DMS 273 (cell line): ENCODE results near the gene MYO5B.
A peak's percentile ranks its signal among the peaks of the same experiment; 100 is the strongest.

ENCODE experiments used
- DNase-seq: peaks from one replicate; lab custom pipeline; 2025; ENCODE audit not compliant: unreplicated experiment; lab: John Stamatoyannopoulos, UW

MYO5B gene

GRCh38 chr18:50189160-50189559 lies 5.8 kb downstream of the MYO5B start:
- DNase-seq: no peak

DNA sequence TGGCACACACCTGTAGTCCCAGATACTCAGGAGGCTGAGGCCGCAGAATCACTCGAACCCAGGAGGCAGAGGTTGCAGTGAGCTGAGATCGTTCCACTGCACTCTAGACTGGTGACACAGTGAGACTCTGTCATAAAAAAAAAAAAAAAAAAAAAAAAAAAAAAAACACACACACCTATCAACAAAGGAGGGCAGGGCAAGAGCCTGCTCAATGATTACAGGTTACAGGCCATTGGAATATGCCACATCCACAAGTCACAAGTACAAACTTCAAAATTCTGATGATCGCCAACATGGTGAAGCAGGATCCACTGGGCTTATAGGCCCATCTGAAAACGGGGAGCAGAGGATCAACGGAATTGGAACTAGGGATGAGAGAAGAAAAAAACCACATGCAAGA lies 6.3 kb downstream of the MYO5B start:
- DNase-seq: no peak

DNA sequence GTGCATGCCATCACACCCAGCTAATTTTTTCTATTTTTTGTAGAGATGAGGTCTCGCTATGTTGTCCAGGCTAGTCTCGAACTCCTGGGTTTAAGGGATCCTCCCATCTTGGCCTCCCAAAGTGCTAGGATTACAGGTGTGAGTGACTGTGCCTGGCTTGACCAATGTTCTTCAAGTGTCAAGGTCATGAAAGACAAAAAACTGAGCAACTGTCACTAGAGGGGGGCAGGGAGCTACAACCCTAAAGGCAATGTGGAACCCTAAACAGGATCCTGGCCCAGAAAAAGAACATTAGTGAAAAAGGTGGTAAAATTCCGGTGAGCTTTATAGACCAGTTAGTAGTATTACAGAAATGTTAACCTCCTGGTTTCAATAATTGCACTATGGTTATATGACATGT lies 7.3 kb downstream of the MYO5B start:
- DNase-seq: no peak

DNA sequence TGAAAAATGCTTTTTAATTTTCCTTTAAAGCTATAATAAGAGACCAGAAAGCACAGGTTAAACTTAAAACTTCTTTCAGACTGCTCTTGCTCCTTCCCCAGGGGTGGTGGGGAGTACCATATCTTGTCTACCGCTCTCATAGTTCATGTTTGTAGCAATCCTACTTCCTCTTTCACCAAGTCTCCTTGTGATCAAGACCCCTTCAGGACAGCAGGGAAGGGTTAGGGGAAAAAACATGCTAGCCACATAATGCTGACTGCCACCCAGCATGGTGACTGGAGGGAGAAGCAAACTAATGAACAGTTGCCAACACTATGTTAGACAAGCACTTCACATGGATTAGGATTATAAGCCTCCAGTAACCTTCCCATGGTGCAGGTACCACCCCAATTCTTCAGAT lies 8.6 kb downstream of the MYO5B start:
- DNase-seq: no peak

DNA sequence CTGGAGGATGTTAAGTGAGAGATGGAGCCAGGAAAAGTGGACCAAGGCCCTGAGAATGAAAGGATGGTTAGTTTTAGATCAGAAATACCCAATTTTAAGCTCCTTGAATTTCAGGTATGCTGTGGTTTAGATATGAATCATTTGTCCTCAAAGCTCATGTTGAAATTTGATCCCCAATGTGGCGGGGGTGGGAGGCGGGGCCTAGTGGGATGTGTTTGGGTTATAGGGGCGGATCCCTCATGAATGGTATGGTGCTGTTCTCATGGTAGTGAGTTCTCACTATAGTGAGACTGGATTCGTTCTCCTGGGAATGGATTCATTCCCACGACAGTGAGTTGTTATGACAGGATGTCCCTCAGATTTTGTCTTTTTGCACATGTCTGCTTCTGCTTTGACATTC lies 11.4 kb downstream of the MYO5B start:
- DNase-seq: peak; percentile 3

DNA sequence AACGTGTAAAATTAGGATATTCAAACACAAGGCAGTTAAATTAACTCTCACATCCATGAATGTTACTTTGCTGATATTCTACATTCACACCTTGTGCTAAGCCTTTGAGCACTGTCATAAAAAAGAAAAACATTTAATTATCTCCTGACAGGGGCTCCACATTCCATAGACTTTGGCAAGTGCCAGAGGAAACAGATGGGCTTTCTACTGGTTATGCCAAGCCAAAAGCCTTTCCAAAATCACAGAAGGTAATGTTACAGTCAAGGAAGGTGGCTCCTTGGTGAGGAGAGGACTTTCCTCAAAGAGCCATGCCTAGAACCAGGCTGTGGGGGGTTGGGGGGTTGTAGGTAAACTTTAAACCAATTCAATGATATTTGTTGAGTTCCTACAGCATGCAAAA lies 12.4 kb downstream of the MYO5B start:
- DNase-seq: peak; percentile 44

DNA sequence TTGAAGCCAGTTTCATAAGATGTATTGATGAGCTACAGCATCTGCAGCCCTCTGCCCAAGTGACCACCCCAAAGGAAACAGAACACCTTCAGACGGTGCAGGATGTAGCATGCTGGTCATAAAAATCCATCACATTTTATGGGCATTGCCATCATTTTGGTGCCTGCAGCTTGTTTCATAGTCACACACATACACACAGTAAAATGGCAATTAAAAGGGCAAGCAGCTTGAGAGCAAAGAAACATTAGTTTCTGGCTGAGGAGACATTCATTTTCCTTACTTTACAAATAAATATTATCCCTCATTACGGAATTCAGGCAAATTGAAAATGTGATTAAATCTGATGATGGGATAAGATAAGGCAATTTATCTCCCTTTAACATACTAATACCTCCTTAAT lies 13.4 kb downstream of the MYO5B start:
- no peak for DNase-seq

DNA sequence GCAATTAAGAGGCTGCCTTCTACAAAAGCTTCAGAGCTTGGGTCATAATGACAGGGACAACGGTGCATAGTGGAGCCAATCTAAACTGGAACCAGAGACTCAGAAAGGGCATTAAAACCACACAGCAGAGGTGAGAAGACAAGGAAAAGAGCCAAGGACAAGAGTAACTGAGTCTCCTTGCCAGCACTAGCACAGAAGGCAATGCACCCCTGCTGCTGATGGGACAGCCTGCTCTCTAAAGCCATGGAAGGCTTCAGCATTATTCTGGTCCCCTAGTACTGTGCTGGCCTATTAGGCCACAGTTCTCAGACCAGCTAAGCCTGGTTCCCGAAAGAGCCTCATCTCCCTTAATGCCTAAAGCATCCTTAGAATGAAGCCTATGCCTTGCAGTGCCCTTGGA lies 15.5 kb downstream of the MYO5B start:
- DNase-seq: no peak

DNA sequence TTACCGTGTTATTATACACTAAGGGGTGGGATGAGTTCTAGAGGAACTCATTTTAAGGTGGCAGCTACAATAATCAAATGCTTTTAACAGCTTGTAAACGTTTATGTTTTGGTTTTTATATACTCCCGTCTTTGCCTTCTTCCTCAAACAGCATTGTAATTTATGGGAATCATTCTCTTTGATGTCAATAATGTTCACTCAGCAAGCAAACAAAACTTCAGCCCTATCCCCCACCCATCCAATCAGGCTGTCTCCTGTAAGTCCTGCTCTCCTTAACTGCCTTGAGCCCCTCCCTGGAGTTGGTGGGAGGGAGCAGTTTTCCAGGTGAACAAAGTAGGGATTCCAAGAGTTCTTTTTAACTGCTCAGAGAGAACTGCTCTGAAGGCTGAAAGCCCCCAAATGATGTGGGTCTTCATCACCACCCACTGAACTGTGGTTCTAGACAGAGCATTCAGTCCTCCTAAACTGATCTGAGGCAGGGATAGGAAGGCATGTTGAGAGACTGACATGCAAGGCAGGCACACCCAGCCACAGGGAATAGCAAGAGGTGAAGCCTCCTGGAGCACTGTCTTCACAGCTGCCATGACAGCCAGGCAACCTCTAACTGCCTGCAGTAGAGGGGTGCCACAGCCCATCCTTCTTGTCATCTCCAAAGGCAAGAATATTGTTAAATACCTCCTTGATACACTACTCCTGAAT lies 17.5 kb downstream of the MYO5B start:
- DNase-seq: no peak

DNA sequence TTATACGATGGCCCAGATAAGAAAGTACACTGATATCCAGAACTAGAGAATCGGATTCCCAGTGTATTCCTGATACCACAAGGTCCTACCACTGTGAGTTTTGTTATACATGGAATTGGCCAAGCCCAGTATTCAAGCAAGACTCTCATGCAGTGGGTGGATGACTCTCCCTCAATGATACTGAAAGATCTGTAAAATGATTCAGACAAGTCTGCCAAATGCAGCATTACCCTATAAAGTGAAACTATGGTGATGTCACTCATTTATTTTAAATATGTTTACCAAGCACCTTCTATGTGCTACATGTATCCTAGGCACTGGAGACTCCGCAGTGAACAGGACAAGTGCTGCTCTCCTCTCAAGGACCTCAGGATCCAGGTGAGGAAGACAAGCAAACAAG lies 22.6 kb downstream of the MYO5B start:
- DNase-seq: no peak

GRCh38 chr18:50171406-50171805 lies 23.5 kb downstream of the MYO5B start:
- DNase-seq: no peak

- DNase-seq: no peak
Measured at GRCh38 chr18:50170004-50170403, 24.9 kb downstream of the MYO5B start.

GRCh38 chr18:50169149-50169548 lies 25.8 kb downstream of the MYO5B start:
- DNase-seq: no peak

DNA sequence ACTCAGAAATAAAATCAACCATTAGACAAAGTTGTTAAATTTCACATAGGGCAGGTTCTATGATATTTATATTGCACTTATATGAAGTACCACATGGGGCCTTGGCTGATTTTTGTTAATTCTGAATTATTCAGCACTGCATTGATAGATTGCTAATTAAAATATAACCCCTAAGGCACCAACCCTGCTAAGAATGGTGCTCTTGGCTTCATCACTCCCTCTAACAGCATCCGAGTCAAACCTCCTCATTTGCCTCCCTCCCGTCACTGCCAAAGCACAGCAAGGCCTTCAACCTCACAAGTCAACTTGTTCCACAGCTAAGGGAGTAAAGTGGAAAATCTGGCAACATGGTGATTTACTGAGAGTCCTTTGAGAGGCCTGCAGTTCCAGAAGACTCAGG lies 27.0 kb downstream of the MYO5B start:
- DNase-seq: no peak

DNA sequence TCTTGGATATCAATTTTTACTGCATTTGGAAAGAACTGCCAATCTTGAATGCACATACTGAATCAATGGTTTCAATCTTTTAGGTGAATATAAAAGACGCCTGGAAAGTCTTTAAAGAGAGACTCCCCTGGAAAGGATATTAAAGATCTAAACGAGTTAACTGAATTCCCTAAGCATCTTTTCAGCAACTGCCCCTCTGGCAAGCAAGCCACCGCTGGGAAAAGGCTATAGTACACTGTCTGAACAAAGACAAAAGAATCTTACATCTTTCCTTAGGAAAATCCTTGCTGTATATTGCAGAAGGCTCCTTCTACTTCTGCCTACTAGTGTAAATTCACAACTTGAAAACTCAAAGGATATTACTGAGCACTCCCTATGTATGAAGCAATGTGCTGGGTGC lies 28.0 kb downstream of the MYO5B start:
- DNase-seq: no peak

- DNase-seq: no peak
Measured at GRCh38 chr18:50163505-50163904, 31.4 kb downstream of the MYO5B start.

DNA sequence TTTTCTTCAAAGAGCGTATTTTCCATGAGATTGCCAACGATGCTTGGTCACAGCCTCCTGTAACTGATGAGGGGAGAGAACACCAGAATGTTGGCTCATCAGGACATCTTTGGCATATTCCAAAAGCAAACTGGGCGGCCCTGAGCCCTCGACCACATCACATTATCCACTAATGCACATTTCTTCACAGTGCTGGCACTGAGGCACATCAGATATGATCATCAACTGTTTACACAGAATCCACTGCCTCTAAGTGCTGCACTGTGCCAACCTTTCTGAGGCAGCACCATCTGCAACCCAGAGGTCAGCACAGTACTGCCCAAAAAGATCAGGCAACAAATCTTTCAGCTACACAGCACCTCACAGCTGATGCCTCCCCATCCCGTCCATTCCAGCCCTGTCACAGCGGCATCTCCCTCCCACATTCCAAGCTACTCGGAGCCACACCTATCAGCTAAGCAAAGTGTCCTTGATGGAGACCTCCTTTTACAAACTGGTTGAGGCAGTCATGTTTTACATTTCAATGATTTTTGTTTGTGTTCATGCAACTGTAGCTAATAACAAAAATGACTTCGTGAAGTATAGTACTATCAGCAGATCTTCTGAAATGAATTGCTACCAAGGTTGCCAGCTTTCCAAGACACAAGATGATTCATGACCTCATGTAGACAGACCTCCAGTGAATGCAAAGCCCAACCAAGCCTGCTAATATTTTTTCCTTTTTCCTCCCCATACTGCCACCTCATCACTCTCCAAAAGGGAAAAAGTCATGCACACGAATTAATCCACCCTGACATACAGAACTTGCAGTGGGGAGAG lies 32.3 kb downstream of the MYO5B start:
- no peak for DNase-seq

- DNase-seq: peak; percentile 6
Measured at GRCh38 chr18:50161597-50162205, 33.2 kb downstream of the MYO5B start.

DNA sequence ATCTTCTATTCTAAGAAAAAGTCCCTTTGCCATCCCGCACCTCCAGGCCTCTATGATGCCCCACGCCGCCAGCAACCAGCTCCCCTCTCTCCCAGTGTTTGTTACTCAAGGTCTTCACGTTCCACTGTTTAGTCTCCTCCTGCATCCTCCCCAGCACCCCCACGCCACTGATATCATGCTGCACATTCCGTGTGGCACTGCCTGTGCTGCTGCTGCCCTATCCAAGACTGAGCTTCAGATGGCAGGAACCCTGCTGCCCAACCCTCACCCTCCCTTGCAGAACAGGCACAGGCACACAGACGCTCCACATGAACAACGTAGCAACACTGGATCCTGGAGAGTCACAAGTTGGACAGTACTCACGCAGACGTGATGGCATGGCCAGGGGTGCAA lies 35.3 kb downstream of the MYO5B start:
- no peak for DNase-seq

- no peak for DNase-seq
Measured at GRCh38 chr18:50158866-50159653, 35.9 kb downstream of the MYO5B start.

- DNase-seq: no peak
Measured at GRCh38 chr18:50155406-50155805, 39.5 kb downstream of the MYO5B start.
